ENCODE data around the gene MT1H.
"Not testable (repeated sequence)": the region's sequence is repeated elsewhere in the genome, so short reads cannot be mapped to it uniquely, and the experiment has no call there.

The MT1H gene

GRCh38 chr16:56669005-56669839 lies at the start of gene MT1H:
Gene MT1H, plus strand, starts transcription at chr16:56669814. Its CDS starts 71 bp downstream, at chr16:56669885.
- Mint-ChIP-seq H3K36me3 (peaks cover 12% of the 10 kb centered on the region), H3K27me3 (peaks cover 23% of the 10 kb centered on the region), H3K4me3 (peak within 1 kb of the TSS; percentile 46)

GRCh38 chr16:56620339-56620897 lies 49.2 kb upstream of the MT1H start:
- no peaks in the 10 kb centered on the region for H3K9me3 Mint-ChIP-seq (ENCODE audit: low read depth)
- H3K27me3 Mint-ChIP-seq: no peaks in the 10 kb centered on the region
- no peaks in the 10 kb centered on the region for H3K36me3 Mint-ChIP-seq
- H3K27ac Mint-ChIP-seq: no peak overlapping the region
- H3K4me3 Mint-ChIP-seq: no peak overlapping the region
- H3K4me1 Mint-ChIP-seq (ENCODE audit: low read depth): peaks cover 21% of the 10 kb centered on the region

More at GRCh38 chr16:56669005-56669839, at the start of gene MT1H:
- H3K9me3 Mint-ChIP-seq (ENCODE audit: low read depth): no peaks in the 10 kb centered on the region
- peaks cover 22% of the 10 kb centered on the region for H3K4me1 Mint-ChIP-seq (ENCODE audit: low read depth)
- H3K27ac Mint-ChIP-seq: no peak within 1 kb of the TSS

GRCh38 chr16:56621665-56622445 lies 47.8 kb upstream of the MT1H start:
- H3K27ac Mint-ChIP-seq; H3K27me3 Mint-ChIP-seq; H3K4me3 Mint-ChIP-seq; H3K9me3 Mint-ChIP-seq (ENCODE audit: low read depth); H3K36me3 Mint-ChIP-seq: not testable (repeated sequence)
- H3K4me1 Mint-ChIP-seq (ENCODE audit: low read depth): peaks cover 23% of the 10 kb centered on the region

- not testable (repeated sequence) for H3K27ac Mint-ChIP-seq; H3K4me3 Mint-ChIP-seq; H3K27me3 Mint-ChIP-seq; H3K36me3 Mint-ChIP-seq; H3K9me3 Mint-ChIP-seq (ENCODE audit: low read depth)
- H3K4me1 Mint-ChIP-seq (ENCODE audit: low read depth): peaks cover 15% of the 10 kb centered on the region
These were observed 46.4 kb upstream of the MT1H start for GRCh38 chr16:56623184-56623583.

- H3K4me3 Mint-ChIP-seq: no peak overlapping the region
- no peaks in the 10 kb centered on the region for H3K9me3 Mint-ChIP-seq (ENCODE audit: low read depth)
- H3K27ac Mint-ChIP-seq: no peak overlapping the region
- H3K4me1 Mint-ChIP-seq (ENCODE audit: low read depth): peaks cover 15% of the 10 kb centered on the region
- H3K27me3 Mint-ChIP-seq: peaks cover under 1% of the 10 kb centered on the region
- H3K36me3 Mint-ChIP-seq: no peaks in the 10 kb centered on the region
These were observed 46.0 kb upstream of the MT1H start for GRCh38 chr16:56623637-56624036.

GRCh38 chr16:56625140-56625942 lies 44.3 kb upstream of the MT1H start, which contains the start of gene MT1E:
Gene MT1E, plus strand, starts transcription at chr16:56625781. Its CDS starts 71 bp downstream, at chr16:56625852.
- Mint-ChIP-seq H3K4me1 (ENCODE audit: low read depth) (peaks cover 15% of the 10 kb centered on the region), H3K27ac (peak within 1 kb of the TSS; percentile 41), H3K27me3 (peaks cover 2% of the 10 kb centered on the region), H3K4me3 (peak within 1 kb of the TSS; percentile 88), H3K9me3 (ENCODE audit: low read depth) (no peaks in the 10 kb centered on the region), H3K36me3 (no peaks in the 10 kb centered on the region)

- Mint-ChIP-seq H3K4me3 (peak overlapping the region; percentile 87), H3K9me3 (ENCODE audit: low read depth) (no peaks in the 10 kb centered on the region), H3K4me1 (ENCODE audit: low read depth) (peaks cover 15% of the 10 kb centered on the region), H3K27ac (no peak overlapping the region), H3K36me3 (no peaks in the 10 kb centered on the region), H3K27me3 (peaks cover 5% of the 10 kb centered on the region)
These were observed 43.5 kb upstream of the MT1H start for GRCh38 chr16:56625943-56626654.

- Mint-ChIP-seq H3K36me3 (no peaks in the 10 kb centered on the region), H3K4me1 (ENCODE audit: low read depth) (peaks cover 19% of the 10 kb centered on the region), H3K9me3 (ENCODE audit: low read depth) (no peaks in the 10 kb centered on the region), H3K4me3 (no peak overlapping the region), H3K27ac (no peak overlapping the region), H3K27me3 (peaks cover 10% of the 10 kb centered on the region)
These were observed 42.9 kb upstream of the MT1H start for GRCh38 chr16:56626685-56627084.

- Mint-ChIP-seq H3K27ac (no peak overlapping the region), H3K36me3 (no peaks in the 10 kb centered on the region), H3K9me3 (ENCODE audit: low read depth) (no peaks in the 10 kb centered on the region), H3K4me1 (ENCODE audit: low read depth) (peaks cover 27% of the 10 kb centered on the region), H3K27me3 (peaks cover 20% of the 10 kb centered on the region), H3K4me3 (peak overlapping the region; percentile 32)
These were observed 40.9 kb upstream of the MT1H start for GRCh38 chr16:56628486-56629350.

- Mint-ChIP-seq H3K27me3 (peaks cover 26% of the 10 kb centered on the region), H3K36me3 (no peaks in the 10 kb centered on the region), H3K9me3 (ENCODE audit: low read depth) (no peaks in the 10 kb centered on the region), H3K4me1 (ENCODE audit: low read depth) (peaks cover 24% of the 10 kb centered on the region), H3K27ac (no peak overlapping the region), H3K4me3 (no peak overlapping the region)
These were observed 40.1 kb upstream of the MT1H start for GRCh38 chr16:56629531-56629930.

GRCh38 chr16:56630134-56630533 lies 39.5 kb upstream of the MT1H start:
- Mint-ChIP-seq H3K9me3 (ENCODE audit: low read depth) (no peaks in the 10 kb centered on the region), H3K27me3 (peaks cover 32% of the 10 kb centered on the region), H3K4me1 (ENCODE audit: low read depth) (peaks cover 26% of the 10 kb centered on the region), H3K36me3 (no peaks in the 10 kb centered on the region), H3K27ac (no peak overlapping the region), H3K4me3 (no peak overlapping the region)

GRCh38 chr16:56631197-56631596 lies 38.4 kb upstream of the MT1H start:
- Mint-ChIP-seq H3K4me1 (ENCODE audit: low read depth) (peaks cover 25% of the 10 kb centered on the region), H3K9me3 (ENCODE audit: low read depth) (no peaks in the 10 kb centered on the region), H3K27me3 (peaks cover 36% of the 10 kb centered on the region), H3K27ac (no peak overlapping the region), H3K4me3 (peak overlapping the region; percentile 83), H3K36me3 (no peaks in the 10 kb centered on the region)

GRCh38 chr16:56631832-56632155 lies 37.8 kb upstream of the MT1H start:
- Mint-ChIP-seq H3K4me1 (ENCODE audit: low read depth) (peaks cover 26% of the 10 kb centered on the region), H3K36me3 (no peaks in the 10 kb centered on the region), H3K27me3 (peaks cover 40% of the 10 kb centered on the region), H3K4me3 (peak overlapping the region; percentile 83), H3K9me3 (ENCODE audit: low read depth) (no peaks in the 10 kb centered on the region), H3K27ac (no peak overlapping the region)

Measured in activated naive CD8-positive, alpha-beta T cell (primary cell).